Nephron progenitor cell (in vitro differentiated cells): ENCODE results near the gene FETUB.

Experiments
- DNase-seq: peaks from one replicate; pipeline ENCODE4 v3.0.0; 2021
- H3K27ac Mint-ChIP-seq: 2 replicates; pipeline ENCODE4 v1.8.0; 2021; ENCODE audit warnings: mild to moderate bottlenecking, moderate library complexity, mixed read lengths
- H3K27me3 Mint-ChIP-seq: 2 replicates; pipeline ENCODE4 v1.8.0; 2021; ENCODE audit warnings: mild to moderate bottlenecking, low read depth, mixed read lengths; ENCODE audit not compliant: poor library complexity
- H3K36me3 Mint-ChIP-seq: 2 replicates; pipeline ENCODE4 v1.8.0; 2021; ENCODE audit warnings: low read depth, mixed read lengths
- H3K4me1 Mint-ChIP-seq: 2 replicates; pipeline ENCODE4 v1.8.0; 2021; ENCODE audit warnings: mixed read lengths
- H3K4me3 Mint-ChIP-seq: 2 replicates; pipeline ENCODE4 v1.8.0; 2021; ENCODE audit warnings: mild to moderate bottlenecking, moderate library complexity, mixed read lengths
- H3K9me3 Mint-ChIP-seq: 2 replicates; pipeline ENCODE4 v1.8.0; 2021; ENCODE audit warnings: mild to moderate bottlenecking, moderate library complexity, mixed read lengths
- TF ChIP-seq, protein P1 (sequence below): fragments of 200-600 bp; sonication (generic); IDR thresholded peaks from 2 replicates; pipeline ENCODE4 v1.5.0; 2021; ENCODE audit warnings: antibody characterized with exemption

Gene FETUB

GRCh38 chr3:186639778-186640472, at the start of gene FETUB:
TSS of gene FETUB (plus strand) at chr3:186640399. CDS start at chr3:186640461, 62 bp downstream.
- Mint-ChIP-seq H3K27me3 (peaks cover 28% of the 10 kb centered on the region), H3K4me3 (no peak within 1 kb of the TSS), H3K27ac (peak within 1 kb of the TSS; percentile 53), H3K9me3 (no peaks in the 10 kb centered on the region), H3K36me3 (no peaks in the 10 kb centered on the region), H3K4me1 (no peaks in the 10 kb centered on the region)
- no peak for DNase-seq
- TF ChIP-seq, protein P1, sequence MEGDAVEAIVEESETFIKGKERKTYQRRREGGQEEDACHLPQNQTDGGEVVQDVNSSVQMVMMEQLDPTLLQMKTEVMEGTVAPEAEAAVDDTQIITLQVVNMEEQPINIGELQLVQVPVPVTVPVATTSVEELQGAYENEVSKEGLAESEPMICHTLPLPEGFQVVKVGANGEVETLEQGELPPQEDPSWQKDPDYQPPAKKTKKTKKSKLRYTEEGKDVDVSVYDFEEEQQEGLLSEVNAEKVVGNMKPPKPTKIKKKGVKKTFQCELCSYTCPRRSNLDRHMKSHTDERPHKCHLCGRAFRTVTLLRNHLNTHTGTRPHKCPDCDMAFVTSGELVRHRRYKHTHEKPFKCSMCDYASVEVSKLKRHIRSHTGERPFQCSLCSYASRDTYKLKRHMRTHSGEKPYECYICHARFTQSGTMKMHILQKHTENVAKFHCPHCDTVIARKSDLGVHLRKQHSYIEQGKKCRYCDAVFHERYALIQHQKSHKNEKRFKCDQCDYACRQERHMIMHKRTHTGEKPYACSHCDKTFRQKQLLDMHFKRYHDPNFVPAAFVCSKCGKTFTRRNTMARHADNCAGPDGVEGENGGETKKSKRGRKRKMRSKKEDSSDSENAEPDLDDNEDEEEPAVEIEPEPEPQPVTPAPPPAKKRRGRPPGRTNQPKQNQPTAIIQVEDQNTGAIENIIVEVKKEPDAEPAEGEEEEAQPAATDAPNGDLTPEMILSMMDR = no peak

DNA sequence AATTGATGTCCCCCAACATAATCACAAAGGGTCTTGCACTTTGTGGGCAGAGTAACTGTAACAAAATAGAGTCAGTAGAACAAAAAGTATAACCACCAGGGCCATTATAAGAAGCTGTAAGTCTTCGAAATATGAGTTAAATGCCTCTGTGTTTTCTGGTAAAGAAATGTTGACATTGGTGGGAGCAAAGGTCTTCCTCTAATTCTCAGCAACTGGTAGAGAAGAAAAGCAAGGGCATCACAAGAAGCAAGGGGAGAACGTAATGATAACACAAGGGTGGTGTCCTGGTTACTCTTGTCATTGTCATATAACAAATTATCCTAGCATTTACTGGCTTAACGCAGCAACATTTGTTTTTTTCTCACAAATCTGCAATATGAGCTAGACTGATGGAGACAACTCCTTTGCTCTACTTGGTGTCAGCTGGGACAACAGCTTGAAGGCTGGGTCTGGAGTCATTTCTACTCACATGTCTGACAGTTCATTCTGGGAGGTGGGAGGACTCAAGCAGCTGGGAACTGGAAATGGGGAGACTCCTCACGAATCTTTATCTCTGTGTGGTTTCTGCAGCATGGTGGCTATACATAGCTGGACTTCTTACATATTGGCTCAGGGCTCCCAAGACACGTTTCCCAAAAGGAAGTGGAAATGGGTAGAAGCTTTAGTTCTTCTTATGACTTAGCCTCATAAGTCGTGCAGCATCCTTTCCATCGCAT, 49.5 kb upstream of the FETUB start:
- Mint-ChIP-seq H3K36me3 (peaks cover 5% of the 10 kb centered on the region), H3K9me3 (no peaks in the 10 kb centered on the region), H3K4me3 (no peak overlapping the region), H3K27ac (no peak overlapping the region), H3K4me1 (peaks cover 10% of the 10 kb centered on the region), H3K27me3 (no peaks in the 10 kb centered on the region)
- no peak for DNase-seq
- TF ChIP-seq, protein P1 = no peak

DNA sequence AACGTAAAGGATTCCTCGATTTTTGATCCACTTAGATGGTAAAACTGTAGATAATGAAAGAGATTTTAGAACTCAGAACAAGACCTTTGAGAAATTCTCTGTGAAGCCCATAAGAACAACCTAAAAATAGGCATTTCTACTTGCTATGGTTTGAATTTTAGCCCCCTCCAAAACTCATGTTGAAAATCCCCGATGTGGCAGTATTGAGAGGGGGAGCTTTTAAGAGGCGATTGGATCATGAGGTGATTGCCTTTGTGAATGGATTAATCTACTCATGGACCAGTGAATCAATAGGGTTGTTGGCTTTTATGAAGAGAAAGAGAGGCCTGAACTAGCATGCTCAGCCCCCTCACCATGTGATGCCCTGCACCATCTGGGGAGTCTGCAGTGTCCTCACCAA, 47.5 kb upstream of the FETUB start:
- DNase-seq = no peak
- no peaks in the 10 kb centered on the region for H3K36me3 Mint-ChIP-seq
- no peaks in the 10 kb centered on the region for H3K9me3 Mint-ChIP-seq
- no peak overlapping the region for H3K4me3 Mint-ChIP-seq
- no peak overlapping the region for H3K27ac Mint-ChIP-seq
- H3K4me1 Mint-ChIP-seq = peaks cover 16% of the 10 kb centered on the region
- peaks cover 6% of the 10 kb centered on the region for H3K27me3 Mint-ChIP-seq
- TF ChIP-seq, protein P1 = no peak

GRCh38 chr3:186593862-186594261, 46.3 kb upstream of the FETUB start:
- Mint-ChIP-seq H3K9me3 (no peaks in the 10 kb centered on the region), H3K4me3 (no peak overlapping the region), H3K4me1 (peaks cover 23% of the 10 kb centered on the region), H3K27me3 (peaks cover 8% of the 10 kb centered on the region), H3K27ac (no peak overlapping the region), H3K36me3 (no peaks in the 10 kb centered on the region)
- DNase-seq = no peak
- TF ChIP-seq, protein P1 = no peak

DNA sequence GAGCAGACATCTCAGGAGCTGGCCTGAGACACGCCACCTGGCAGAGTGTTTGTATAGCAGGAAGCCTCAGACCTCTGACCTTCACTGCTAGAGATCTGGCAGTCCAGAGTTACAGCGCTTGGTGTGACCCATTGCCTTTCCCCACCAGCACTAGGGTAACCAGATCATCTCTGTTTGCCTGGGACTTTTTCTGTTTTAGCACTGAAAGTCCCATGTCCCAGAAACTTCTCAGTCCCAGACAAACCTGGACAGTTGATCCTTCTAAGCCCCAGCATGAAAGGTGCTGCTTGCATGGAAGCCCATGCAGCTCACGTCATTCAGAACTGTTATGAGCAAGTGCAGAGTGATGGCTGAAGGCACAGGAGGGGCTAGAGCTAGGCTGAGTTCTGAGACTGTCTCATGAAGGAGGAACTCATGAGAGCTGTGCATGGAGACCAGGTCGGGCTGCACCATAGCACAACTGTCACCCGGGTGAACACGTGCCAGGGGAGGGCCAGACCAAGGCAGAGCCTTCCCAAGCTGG, 45.5 kb upstream of the FETUB start:
- H3K4me3 Mint-ChIP-seq = no peak overlapping the region
- H3K9me3 Mint-ChIP-seq = no peaks in the 10 kb centered on the region
- TF ChIP-seq, protein P1 = no peak
- peak; percentile 12 for DNase-seq
- peaks cover 10% of the 10 kb centered on the region for H3K27me3 Mint-ChIP-seq
- no peaks in the 10 kb centered on the region for H3K36me3 Mint-ChIP-seq
- peaks cover 30% of the 10 kb centered on the region for H3K4me1 Mint-ChIP-seq
- no peak overlapping the region for H3K27ac Mint-ChIP-seq
